GM23338 (cell line): ENCODE measurements around the gene APH1A. TPM values are rescaled to one million over a fixed set of nuclear protein-coding genes. Genes with fewer than 3 reads are reported as not detected.

ENCODE experiments used
- ATAC-seq: fragments of 200-7000 bp; cut with Tn5 transposase; 3 replicates; pipeline ENCODE4 v1.9.1; 2020
- DNase-seq: peaks from one replicate; pipeline ENCODE4 v3.0.0-alpha.2; 2015; ENCODE audit warnings: low spot score
- H2AFZ ChIP-seq: fragments of 200-600 bp; sonication (generic); 2 replicates; pipeline ENCODE4 v1.8.0; 2016; ENCODE audit warnings: antibody characterized with exemption, mild to moderate bottlenecking, moderate library complexity
- H3F3A ChIP-seq: fragments of 200-600 bp; sonication (generic); replicated peaks from 2 replicates; pipeline ENCODE4 v1.8.0; 2017; ENCODE audit warnings: antibody characterized with exemption, mixed run types, low read depth
- H3K27ac ChIP-seq: fragments of 200-600 bp; sonication (generic); 2 replicates; pipeline ENCODE4 v1.6.1; 2016; ENCODE audit warnings: low read depth
- H3K27me3 ChIP-seq: fragments of 200-600 bp; sonication (generic); 2 replicates; pipeline ENCODE4 v1.8.0; 2016; ENCODE audit warnings: mild to moderate bottlenecking, mixed run types, moderate library complexity; ENCODE audit not compliant: insufficient read depth
- H3K36me3 ChIP-seq: fragments of 200-600 bp; sonication (generic); 2 replicates; pipeline ENCODE4 v1.8.0; 2016; ENCODE audit warnings: mild to moderate bottlenecking; ENCODE audit not compliant: insufficient read depth
- H3K4me1 ChIP-seq: fragments of 200-600 bp; sonication (generic); 2 replicates; pipeline ENCODE4 v1.8.0; 2016; ENCODE audit warnings: mild to moderate bottlenecking, moderate library complexity; ENCODE audit not compliant: insufficient read depth
- H3K4me2 ChIP-seq: fragments of 200-600 bp; sonication (generic); 2 replicates; pipeline ENCODE4 v1.7.1; 2017; ENCODE audit warnings: mixed run types
- H3K4me3 ChIP-seq: fragments of 200-600 bp; sonication (generic); 2 replicates; pipeline ENCODE4 v1.6.1; 2016; ENCODE audit warnings: mixed run types
- H3K79me2 ChIP-seq: fragments of 200-600 bp; sonication (generic); replicated peaks from 2 replicates; pipeline ENCODE4 v1.8.0; 2017; ENCODE audit warnings: mild to moderate bottlenecking; ENCODE audit not compliant: insufficient read depth
- H3K9me2 ChIP-seq: fragments of 200-600 bp; sonication (generic); 2 replicates; pipeline ENCODE4 v1.8.0; 2017; ENCODE audit not compliant: insufficient read depth
- H4K20me1 ChIP-seq: fragments of 200-600 bp; sonication (generic); replicated peaks from 2 replicates; pipeline ENCODE4 v1.8.0; 2017; ENCODE audit warnings: mild to moderate bottlenecking; ENCODE audit not compliant: insufficient read depth
- H3K27ac Mint-ChIP-seq: 2 replicates; pipeline ENCODE4 v1.8.0; 2020; ENCODE audit warnings: inconsistent platforms, mild to moderate bottlenecking, moderate library complexity, mixed read lengths
- H3K27me3 Mint-ChIP-seq: 3 replicates; pipeline ENCODE4 v1.8.0; 2022; ENCODE audit warnings: low read depth, mild to moderate bottlenecking, moderate library complexity, mixed read lengths, inconsistent platforms; ENCODE audit not compliant: insufficient read depth, poor library complexity
- H3K36me3 Mint-ChIP-seq: 3 replicates; pipeline ENCODE4 v1.8.0; 2021; ENCODE audit warnings: low read depth, mild to moderate bottlenecking, inconsistent platforms, moderate library complexity, mixed read lengths
- H3K4me1 Mint-ChIP-seq: 3 replicates; pipeline ENCODE4 v1.8.0; 2020; ENCODE audit warnings: mild to moderate bottlenecking, inconsistent platforms, mixed read lengths
- H3K4me3 Mint-ChIP-seq: 3 replicates; pipeline ENCODE4 v1.8.0; 2021; ENCODE audit warnings: moderate library complexity, mild to moderate bottlenecking, inconsistent platforms, mixed read lengths
- H3K9me3 Mint-ChIP-seq: 3 replicates; pipeline ENCODE4 v1.8.0; 2020; ENCODE audit warnings: moderate library complexity, mild to moderate bottlenecking, inconsistent platforms, mixed read lengths
- CTCF ChIP-seq, 2 experiments: fragments of 200-600 bp in 1 of 2; sonication (generic) in 1 of 2; conservative IDR thresholded peaks; 2 replicates each; pipeline versions ENCODE4 v1.5.1 to v1.6.1; 2016 to 2017; ENCODE audit warnings: antibody characterized with exemption in 2 of 2, low read depth in 2 of 2, mild to moderate bottlenecking in 2 of 2, moderate library complexity in 1 of 2
- ETS1 ChIP-seq: IDR thresholded peaks from 2 replicates; pipeline ENCODE4 v1.6.1; 2016; ENCODE audit warnings: antibody characterized with exemption
- EZH2 ChIP-seq: fragments of 200-600 bp; sonication (generic); IDR thresholded peaks from one replicate; pipeline ENCODE4 v1.8.0; 2017; ENCODE audit warnings: antibody characterized with exemption, mild to moderate bottlenecking, low read depth; ENCODE audit not compliant: unreplicated experiment
- EZH2phosphoT487 ChIP-seq: fragments of 200-600 bp; sonication (generic); IDR thresholded peaks from one replicate; pipeline ENCODE4 v1.8.1; 2018; ENCODE audit warnings: antibody characterized with exemption; ENCODE audit not compliant: unreplicated experiment
- POLR2AphosphoS5 ChIP-seq: IDR thresholded peaks from 2 replicates; pipeline ENCODE4 v1.6.1; 2016; ENCODE audit warnings: antibody characterized with exemption, low read depth
- REST ChIP-seq: IDR thresholded peaks from one replicate; pipeline ENCODE4 v1.6.1; 2018; ENCODE audit warnings: antibody characterized with exemption; ENCODE audit not compliant: unreplicated experiment
- ZNF114 ChIP-seq: fragments of 250-450 bp; sonication (Bioruptor Pico); IDR thresholded peaks from 2 replicates; pipeline ENCODE4 v1.5.0; 2020; ENCODE audit warnings: mild to moderate bottlenecking, moderate library complexity
- ZNF331 ChIP-seq: fragments of 250-450 bp; sonication (Bioruptor Pico); IDR thresholded peaks from 2 replicates; pipeline ENCODE4 v1.5.0; 2020; ENCODE audit warnings: low read depth, mild to moderate bottlenecking, moderate library complexity
- ZNF462 ChIP-seq: fragments of 250-450 bp; sonication (Bioruptor Pico); IDR thresholded peaks from 2 replicates; pipeline ENCODE4 v1.5.0; 2020; ENCODE audit warnings: mild to moderate bottlenecking, moderate library complexity
- polyA plus RNA-seq: library from polyadenylated mRNA; unstranded; fragments of >200 nt; fragmentation: Nextera tagmentation; extraction: Ambion mirVana; gene quantifications from 2 replicates; pipeline ENCODE4 v1.2.1, GENCODE V29; 2016
- total RNA-seq: library from RNA; depleted of rRNA; stranded (reverse); fragments of >200 nt; shearing (Covaris generic); gene quantifications from 2 replicates; pipeline ENCODE4 v1.2.3, GENCODE V29; 2014

The APH1A gene
- total and polyA plus RNA-seq, 2 experiments from 2014 or later: 17.7 to 82.7 TPM

- TF ChIP-seq REST: no peak
Measured at GRCh38 chr1:150302902-150303301, 34.1 kb upstream of the APH1A start (continued).

GRCh38 chr1:150302338-150302737 lies 33.5 kb upstream of the APH1A start:
- DNase-seq: peak; percentile 55
- peak overlapping the region; percentile 73 for H3K27ac Mint-ChIP-seq
- TF ChIP-seq EZH2 (no peak), ZNF114 (no peak), ZNF331 (CRISPR knock-in tag) (no peak), ZNF462 (CRISPR knock-in tag) (no peak), POLR2AphosphoS5 (no peak), CTCF (conservative IDR thresholded peaks at IDR 0.05; ENCODE audit: low read depth in 2 of 2) (no peak), EZH2phosphoT487 (no peak), ETS1 (no peak)

More at GRCh38 chr1:150302338-150302737, 33.5 kb upstream of the APH1A start:
- Histone ChIP-seq H3K27me3 (no peaks in the 10 kb centered on the region), H2AFZ (no peak overlapping the region), H4K20me1 (peaks cover 14% of the 10 kb centered on the region), H3K4me1 (peaks cover 25% of the 10 kb centered on the region), H3K4me2 (peak overlapping the region; percentile 48), H3K27ac (peak overlapping the region; percentile 65), H3K36me3 (peaks cover 26% of the 10 kb centered on the region), H3K4me3 (peak overlapping the region; percentile 27), H3K9me2 (no peaks in the 10 kb centered on the region), H3K79me2 (peaks cover 40% of the 10 kb centered on the region), H3F3A (peaks cover 7% of the 10 kb centered on the region)
- Mint-ChIP-seq H3K27me3 (no peaks in the 10 kb centered on the region), H3K4me1 (peaks cover 28% of the 10 kb centered on the region), H3K36me3 (peaks cover 91% of the 10 kb centered on the region), H3K9me3 (no peaks in the 10 kb centered on the region), H3K4me3 (peak overlapping the region; percentile 49)
- ATAC-seq: peak; percentile 71
